ENCODE data around the gene CDH22. TPM values are rescaled to one million over a fixed set of nuclear protein-coding genes. Genes with fewer than 3 reads are reported as not detected.

The CDH22 gene
- total and polyA plus RNA-seq, 10 of the 15 experiments (the other 5 are each of a cell fraction or from before 2014, with no cell fraction given) = not detected

DNA sequence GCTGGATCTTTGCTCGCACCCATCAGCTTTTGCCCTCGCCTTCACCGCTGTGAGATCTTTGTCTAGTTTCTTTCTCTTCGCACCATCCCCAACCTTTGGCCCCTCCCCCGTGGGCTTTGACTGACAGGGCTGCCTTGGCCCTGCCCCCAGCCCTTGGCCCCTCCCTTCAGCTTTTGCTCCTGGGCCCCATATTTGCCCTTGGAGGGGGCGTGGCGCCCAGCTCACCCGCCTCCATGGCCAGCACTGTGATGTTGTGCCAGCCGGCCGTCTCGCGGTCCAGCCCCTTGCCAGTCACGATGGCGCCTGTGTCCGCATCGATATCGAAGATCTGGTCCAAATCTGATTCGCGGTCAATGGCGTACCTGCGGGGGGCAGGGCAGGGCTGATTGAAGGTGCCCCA lies 109.1 kb downstream of the CDH22 start (continued):
- TF ChIP-seq, protein P1, sequence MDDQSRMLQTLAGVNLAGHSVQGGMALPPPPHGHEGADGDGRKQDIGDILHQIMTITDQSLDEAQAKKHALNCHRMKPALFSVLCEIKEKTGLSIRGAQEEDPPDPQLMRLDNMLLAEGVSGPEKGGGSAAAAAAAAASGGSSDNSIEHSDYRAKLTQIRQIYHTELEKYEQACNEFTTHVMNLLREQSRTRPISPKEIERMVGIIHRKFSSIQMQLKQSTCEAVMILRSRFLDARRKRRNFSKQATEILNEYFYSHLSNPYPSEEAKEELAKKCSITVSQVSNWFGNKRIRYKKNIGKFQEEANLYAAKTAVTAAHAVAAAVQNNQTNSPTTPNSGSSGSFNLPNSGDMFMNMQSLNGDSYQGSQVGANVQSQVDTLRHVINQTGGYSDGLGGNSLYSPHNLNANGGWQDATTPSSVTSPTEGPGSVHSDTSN (IDR thresholded peaks at IDR 0.05; ENCODE audit: insufficient replicate concordance, low read depth, low read length) = peak; percentile 82
- no peak for TF ChIP-seq ATF2 (IDR thresholded peaks at IDR 0.05; ENCODE audit: low read length)
- TF ChIP-seq, protein P2, sequence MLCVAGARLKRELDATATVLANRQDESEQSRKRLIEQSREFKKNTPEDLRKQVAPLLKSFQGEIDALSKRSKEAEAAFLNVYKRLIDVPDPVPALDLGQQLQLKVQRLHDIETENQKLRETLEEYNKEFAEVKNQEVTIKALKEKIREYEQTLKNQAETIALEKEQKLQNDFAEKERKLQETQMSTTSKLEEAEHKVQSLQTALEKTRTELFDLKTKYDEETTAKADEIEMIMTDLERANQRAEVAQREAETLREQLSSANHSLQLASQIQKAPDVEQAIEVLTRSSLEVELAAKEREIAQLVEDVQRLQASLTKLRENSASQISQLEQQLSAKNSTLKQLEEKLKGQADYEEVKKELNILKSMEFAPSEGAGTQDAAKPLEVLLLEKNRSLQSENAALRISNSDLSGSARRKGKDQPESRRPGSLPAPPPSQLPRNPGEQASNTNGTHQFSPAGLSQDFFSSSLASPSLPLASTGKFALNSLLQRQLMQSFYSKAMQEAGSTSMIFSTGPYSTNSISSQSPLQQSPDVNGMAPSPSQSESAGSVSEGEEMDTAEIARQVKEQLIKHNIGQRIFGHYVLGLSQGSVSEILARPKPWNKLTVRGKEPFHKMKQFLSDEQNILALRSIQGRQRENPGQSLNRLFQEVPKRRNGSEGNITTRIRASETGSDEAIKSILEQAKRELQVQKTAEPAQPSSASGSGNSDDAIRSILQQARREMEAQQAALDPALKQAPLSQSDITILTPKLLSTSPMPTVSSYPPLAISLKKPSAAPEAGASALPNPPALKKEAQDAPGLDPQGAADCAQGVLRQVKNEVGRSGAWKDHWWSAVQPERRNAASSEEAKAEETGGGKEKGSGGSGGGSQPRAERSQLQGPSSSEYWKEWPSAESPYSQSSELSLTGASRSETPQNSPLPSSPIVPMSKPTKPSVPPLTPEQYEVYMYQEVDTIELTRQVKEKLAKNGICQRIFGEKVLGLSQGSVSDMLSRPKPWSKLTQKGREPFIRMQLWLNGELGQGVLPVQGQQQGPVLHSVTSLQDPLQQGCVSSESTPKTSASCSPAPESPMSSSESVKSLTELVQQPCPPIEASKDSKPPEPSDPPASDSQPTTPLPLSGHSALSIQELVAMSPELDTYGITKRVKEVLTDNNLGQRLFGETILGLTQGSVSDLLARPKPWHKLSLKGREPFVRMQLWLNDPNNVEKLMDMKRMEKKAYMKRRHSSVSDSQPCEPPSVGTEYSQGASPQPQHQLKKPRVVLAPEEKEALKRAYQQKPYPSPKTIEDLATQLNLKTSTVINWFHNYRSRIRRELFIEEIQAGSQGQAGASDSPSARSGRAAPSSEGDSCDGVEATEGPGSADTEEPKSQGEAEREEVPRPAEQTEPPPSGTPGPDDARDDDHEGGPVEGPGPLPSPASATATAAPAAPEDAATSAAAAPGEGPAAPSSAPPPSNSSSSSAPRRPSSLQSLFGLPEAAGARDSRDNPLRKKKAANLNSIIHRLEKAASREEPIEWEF (IDR thresholded peaks at IDR 0.05; ENCODE audit: insufficient replicate concordance, low read depth, low read length) = no peak
- TF ChIP-seq, protein P3, sequence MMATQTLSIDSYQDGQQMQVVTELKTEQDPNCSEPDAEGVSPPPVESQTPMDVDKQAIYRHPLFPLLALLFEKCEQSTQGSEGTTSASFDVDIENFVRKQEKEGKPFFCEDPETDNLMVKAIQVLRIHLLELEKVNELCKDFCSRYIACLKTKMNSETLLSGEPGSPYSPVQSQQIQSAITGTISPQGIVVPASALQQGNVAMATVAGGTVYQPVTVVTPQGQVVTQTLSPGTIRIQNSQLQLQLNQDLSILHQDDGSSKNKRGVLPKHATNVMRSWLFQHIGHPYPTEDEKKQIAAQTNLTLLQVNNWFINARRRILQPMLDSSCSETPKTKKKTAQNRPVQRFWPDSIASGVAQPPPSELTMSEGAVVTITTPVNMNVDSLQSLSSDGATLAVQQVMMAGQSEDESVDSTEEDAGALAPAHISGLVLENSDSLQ (IDR thresholded peaks at IDR 0.05) = peak; percentile 83
- no peak for TF ChIP-seq NFYA (IDR thresholded peaks at IDR 0.05; ENCODE audit: borderline replicate concordance, low read depth, low read length)
- no peak for TF ChIP-seq RB1 (IDR thresholded peaks at IDR 0.05; ENCODE audit: borderline replicate concordance)
- TF ChIP-seq ZNF274 (IDR thresholded peaks at IDR 0.05; ENCODE audit: insufficient read depth, insufficient read length) = no peak

Measured in GM12878 (cell line).